GM19467 (cell line): Measurements from ENCODE around the gene CACNA2D3.

Source experiments
- ATAC-seq: cut with Tn5 transposase; IDR thresholded peaks from one replicate; pipeline ENCODE4 v1.9.1; 2021; ENCODE audit warnings: mild to moderate bottlenecking, moderate library complexity; ENCODE audit not compliant: unreplicated experiment

CACNA2D3 gene

GRCh38 chr3:55012091-55012490 lies 889.7 kb downstream of the CACNA2D3 start:
- ATAC-seq: no peak

DNA sequence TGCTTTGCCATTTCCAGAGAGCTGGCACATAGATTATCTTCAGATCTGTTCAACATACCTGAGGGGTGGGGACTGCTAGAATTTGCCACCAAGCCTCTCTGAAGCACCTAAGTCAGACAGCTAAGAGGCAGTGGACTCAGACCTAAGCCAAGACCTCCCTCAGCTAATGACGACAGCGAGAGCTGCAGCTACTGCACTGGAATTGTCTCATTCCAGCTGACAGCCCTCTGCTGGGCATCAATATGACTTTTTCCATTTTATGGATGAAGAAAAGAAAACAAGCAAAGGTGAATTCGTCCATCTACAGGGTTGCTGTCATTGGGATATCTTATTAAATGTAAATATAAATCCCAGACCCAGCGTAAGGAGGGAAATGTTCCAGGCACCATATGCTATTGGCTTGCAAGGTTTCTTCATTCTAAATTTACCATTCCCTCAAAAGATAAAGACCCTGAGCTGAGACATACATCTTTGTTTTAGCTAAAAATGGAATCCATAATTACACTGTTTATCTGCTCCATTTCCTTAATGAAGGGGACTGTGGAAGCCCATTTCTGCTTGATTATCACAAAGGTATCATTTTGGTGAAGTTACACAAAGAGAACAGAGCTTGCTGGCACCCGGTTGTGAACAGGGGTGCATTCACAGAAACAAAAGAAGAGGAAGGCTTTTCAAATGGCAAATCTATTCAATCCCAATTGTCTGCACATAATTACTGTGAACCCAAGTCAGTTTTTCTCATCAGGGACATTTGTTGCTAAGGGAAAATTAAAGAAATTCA lies 891.0 kb downstream of the CACNA2D3 start:
- ATAC-seq: no peak

DNA sequence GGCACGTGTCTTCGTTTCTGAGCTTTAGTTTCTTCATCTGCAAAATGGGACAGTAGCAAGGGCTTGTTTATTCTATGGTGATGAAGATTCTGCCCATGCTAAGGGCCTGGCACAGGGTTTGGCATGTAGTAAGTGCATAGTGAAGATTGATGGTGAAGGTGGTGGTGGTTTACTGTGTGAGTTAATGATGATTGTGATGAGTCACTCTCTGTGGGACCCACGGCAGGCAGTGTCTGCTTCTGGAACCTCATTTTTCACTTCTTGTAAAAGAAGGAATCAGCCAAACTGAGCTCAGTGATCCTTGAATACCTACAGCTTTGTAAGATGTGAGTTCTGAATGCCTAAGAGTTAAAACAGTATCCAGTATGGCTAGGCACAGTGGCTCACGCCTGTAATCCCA lies 891.7 kb downstream of the CACNA2D3 start:
- ATAC-seq: no peak

- no peak for ATAC-seq
These were observed 892.6 kb downstream of the CACNA2D3 start for GRCh38 chr3:55014906-55015305.

DNA sequence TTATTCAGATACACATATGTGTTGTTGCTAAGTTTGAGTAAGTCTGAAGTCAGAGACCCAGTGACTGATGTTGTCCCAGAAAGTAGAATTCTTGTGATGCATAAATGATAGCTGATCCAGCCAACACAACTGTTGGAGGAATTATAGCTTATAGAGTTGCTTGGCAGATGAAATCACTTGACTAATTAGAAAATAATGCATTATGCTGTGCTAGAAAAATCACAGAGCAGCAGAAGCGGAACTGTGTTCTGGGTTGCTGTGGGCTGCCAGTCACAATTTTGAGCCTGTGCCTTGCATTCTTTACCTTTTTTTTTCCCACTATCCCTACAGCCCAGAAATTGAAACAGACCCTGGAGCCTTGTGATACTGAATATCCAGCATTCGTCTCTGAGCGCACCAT lies 895.5 kb downstream of the CACNA2D3 start:
- no peak for ATAC-seq

DNA sequence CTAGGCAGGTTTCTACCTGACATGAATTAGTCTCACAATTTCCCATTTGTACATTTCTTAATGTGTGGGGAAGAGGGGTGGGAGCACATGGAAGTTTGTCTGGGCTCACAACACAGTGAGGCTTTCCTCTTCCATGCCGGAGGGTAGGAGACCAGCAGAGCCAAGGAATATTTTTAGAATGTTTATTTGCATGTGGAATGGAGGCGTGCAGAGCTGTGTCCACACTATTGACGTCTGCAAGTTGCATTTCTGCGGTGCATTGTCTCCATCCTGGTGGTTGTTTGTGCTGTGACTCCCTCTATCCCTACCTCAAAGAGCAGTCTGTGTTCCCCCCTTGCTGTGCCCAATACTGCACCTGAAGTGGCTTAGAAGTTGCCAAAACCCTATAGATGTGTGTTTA lies 908.6 kb downstream of the CACNA2D3 start:
- ATAC-seq: no peak

GRCh38 chr3:55036883-55037577 lies 914.7 kb downstream of the CACNA2D3 start:
- ATAC-seq: no peak

DNA sequence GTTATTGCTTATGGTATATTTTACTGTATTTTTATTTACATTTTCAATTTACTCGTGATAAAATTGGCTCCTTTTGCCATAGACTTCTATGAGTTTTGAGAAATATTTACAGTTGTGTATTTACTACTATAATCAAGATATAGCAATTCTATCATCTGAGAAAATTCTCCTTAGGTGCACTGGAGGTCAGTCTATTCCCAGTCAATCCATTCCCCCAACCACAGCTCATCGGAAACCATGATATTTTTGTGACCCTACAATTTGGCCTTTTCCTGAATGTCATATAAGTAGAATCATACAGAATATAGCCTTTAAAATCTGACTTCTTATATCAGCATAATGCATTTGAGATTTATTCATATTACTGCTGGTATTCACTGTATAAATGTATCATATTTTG lies 920.2 kb downstream of the CACNA2D3 start:
- no peak for ATAC-seq

- ATAC-seq: no peak
These were observed 922.1 kb downstream of the CACNA2D3 start for GRCh38 chr3:55044486-55044885.

DNA sequence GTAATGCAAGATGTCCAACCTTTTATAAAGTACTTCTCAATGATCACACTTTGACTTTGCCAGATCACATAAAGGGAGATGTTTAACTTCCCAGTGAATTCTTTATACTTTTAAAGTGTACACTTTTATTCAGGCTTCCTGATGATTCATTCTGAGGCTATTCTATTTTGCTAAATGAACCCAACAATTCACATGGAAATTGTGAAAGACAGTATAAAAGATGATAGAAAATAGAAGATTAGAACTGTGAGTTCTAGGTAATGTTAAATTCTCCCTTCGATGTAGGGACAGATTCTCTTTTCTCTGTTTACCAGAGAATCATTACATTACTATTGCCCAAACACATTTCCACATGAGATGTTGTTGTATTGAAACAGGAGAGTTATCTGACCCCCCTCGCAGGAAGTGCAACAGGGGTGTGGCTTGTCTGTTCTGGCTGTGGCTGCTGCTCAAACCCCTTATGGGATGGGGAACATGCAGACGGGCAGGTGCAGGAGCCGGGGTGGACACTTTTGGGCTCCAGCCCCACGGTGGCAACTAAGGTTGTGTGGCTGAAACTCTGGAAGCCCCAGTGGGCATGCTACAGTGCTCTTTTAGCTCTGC lies 936.8 kb downstream of the CACNA2D3 start:
- no peak for ATAC-seq

- ATAC-seq: no peak
These were observed 938.8 kb downstream of the CACNA2D3 start for GRCh38 chr3:55060896-55061719.

DNA sequence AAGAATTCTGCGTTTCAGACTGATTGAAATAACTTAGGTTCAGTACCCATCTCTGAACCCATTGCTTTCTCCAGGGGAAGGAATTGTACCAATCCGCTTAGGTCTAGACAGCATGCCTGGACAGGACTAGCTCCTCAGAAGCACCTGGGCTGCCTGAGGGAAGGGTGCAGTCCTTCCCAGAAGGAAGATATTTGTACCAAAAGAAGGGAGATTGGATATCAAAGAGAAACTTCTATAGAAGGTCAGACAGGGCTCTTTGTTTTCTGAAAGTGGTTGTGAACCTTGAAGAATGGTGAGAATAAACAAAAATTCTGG lies 939.3 kb downstream of the CACNA2D3 start:
- no peak for ATAC-seq

GRCh38 chr3:55064164-55064563 lies 941.8 kb downstream of the CACNA2D3 start:
- ATAC-seq: no peak

GRCh38 chr3:55065331-55065730 lies 943.0 kb downstream of the CACNA2D3 start:
- ATAC-seq: no peak

DNA sequence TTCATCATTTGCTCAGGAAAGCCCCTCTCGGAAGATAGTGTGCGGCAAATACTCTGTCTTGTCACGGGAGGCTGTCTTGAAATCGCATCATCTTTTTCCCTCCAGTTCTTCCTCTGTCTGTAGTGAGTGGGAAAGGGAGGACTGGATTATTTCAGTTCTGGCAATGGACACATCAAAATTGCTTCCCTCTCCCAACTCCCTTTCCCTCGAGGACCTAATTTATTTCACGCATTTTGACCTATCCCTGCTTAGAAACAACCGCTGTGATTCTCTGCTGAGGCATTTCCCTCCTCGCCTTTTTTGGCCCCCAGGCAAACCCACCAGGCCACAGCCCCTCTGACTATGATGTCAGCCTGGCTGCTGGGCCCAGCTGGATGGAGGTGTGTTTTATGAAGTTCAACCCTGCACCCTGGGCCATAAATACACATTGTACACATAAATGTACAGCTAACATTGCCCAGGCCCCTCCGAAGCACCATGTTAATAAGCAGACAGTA lies 944.2 kb downstream of the CACNA2D3 start:
- no peak for ATAC-seq

DNA sequence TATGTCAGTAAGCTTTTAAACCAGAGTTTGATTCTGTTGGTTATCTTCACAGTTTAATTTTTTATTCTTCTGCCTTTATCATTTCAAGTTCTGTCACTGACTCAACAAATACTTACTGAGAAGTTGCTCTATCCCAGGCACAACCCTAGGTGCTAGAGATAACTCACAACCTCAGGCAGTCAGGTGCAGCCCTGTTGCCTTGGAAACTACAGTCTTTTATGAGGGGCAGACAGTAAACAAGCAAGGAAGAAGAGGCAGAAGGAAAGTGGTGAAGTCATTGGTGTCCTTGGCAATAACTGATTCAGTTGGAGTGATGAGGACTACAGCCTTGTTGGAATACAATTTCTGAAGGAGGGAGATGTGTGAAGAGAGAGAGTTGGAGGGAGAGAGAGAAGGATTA lies 947.6 kb downstream of the CACNA2D3 start:
- ATAC-seq: no peak

- no peak for ATAC-seq
These were observed 952.4 kb downstream of the CACNA2D3 start for GRCh38 chr3:55074796-55075195.

- ATAC-seq: no peak
These were observed 953.5 kb downstream of the CACNA2D3 start for GRCh38 chr3:55075846-55076245.

DNA sequence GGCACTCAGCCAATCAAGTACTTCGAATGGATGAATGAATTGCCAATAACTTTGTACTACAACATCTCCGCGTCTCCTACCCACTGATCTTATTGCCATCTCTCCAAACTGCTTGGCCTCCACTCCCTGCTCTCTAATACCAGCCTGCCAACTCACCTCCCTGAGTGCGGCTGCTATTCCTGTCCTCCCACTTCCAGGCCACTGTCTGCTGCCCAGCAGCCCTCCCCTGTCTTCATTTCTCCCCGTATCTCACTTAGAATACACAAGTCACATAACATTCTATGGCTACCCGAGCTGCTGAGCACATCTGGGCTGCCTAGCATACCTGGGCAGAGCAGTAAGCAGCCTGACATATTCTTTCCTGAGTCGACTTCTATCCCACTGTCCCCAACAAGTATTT lies 955.4 kb downstream of the CACNA2D3 start:
- no peak for ATAC-seq

DNA sequence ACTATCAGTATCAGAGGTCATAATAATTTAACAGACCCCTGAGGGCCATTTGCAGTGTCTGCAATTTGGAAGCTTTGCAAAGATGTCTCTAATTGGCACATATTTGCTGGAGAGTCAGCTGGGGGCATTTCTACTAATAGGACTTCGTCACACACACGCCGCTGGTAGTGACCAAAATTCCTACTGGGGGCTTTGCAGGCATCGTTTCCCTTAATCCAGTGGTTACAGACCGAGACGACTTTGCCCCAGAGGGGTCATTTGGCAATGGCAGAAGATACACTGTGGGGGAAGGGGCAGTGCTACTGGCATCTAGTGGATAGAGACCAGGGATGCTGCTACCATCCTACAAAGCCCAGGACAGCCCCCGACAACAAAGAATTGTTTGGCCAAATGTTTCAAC lies 956.5 kb downstream of the CACNA2D3 start:
- no peak for ATAC-seq

DNA sequence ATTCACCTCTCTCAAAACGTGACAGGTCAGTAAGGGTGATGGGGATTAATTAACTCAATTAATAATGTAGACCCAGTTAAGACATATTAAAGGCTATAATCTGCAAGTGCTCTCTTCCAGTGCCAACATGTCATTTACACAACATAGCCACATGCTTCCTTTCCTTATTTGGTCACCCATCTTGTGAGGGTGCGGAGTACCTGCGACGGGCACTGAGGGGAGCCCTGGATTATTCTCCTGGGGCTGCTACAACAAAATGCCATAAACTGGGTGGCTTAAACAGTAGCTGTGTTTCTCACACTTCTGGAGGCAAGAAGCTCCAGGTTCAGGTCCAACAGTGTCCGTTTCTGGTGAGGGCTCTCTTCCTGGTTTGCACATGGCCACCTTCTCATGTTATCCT lies 962.9 kb downstream of the CACNA2D3 start:
- no peak for ATAC-seq
